ENCODE data around the gene SH3BP2. TPM values are rescaled to one million over a fixed set of nuclear protein-coding genes. Genes with fewer than 3 reads are reported as not detected.

The SH3BP2 gene
- total and polyA plus RNA-seq, 8 donors, result 34.9 to 113 (median 52.4) TPM

DNA sequence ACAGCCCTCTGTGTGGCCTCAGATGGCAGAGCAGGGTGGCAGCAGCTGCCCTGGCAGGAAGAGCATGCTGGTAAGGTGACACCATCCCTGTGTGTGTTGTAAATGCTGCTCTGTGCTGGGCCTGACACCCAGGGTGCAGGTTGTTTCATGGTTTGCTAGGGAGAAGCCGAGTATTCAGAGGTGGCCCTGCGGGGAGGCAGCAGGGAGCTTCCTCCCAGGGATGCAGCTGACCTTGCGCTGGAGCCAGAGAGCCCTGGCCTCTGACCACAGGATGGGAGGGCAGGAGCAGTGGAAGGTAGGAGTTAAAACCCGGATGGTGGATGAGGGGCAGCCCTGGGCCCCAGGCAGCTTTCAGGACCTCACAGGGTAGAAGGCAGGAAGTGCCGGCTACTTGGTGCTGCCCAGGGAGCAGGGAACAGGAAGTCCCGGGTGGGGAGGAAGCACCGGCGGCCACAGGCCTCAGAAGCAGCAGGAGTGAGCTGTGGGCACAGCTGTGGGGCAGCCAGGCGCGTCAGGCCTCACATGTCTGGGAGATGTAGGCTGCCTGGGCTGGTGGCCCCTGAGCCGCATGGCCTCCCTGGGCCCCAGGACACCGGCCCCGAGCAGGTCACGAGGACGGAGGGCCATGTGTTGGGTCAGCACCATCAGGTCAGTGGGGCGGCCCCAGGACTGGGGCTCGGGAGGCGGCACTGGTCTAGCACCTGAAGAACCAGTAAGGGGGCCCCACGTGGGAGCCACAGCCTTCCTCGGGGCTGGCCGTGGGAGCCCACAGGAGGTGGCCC lies 19.1 kb downstream of the SH3BP2 start:
- Histone ChIP-seq H3K4me1 (peaks cover 24 to 97% of the 10 kb centered on the region in 2 donors), H3K36me3 (peaks cover 0 to 42% of the 10 kb centered on the region in 2 donors), H3K27me3 (no peaks in the 10 kb centered on the region), H3K4me3 (peak overlapping the region; percentile 27 to 61), H3K9me3 (no peaks in the 10 kb centered on the region), H3K27ac (peak overlapping the region; percentile 64 to 92)
- peak in 2 of 4 donors; percentile 88 to 96 for DNase-seq
- intact Hi-C loops (cut with DNase I), result no loop called here
- peak; percentile 75 for ATAC-seq
- TF ChIP-seq, protein P1, sequence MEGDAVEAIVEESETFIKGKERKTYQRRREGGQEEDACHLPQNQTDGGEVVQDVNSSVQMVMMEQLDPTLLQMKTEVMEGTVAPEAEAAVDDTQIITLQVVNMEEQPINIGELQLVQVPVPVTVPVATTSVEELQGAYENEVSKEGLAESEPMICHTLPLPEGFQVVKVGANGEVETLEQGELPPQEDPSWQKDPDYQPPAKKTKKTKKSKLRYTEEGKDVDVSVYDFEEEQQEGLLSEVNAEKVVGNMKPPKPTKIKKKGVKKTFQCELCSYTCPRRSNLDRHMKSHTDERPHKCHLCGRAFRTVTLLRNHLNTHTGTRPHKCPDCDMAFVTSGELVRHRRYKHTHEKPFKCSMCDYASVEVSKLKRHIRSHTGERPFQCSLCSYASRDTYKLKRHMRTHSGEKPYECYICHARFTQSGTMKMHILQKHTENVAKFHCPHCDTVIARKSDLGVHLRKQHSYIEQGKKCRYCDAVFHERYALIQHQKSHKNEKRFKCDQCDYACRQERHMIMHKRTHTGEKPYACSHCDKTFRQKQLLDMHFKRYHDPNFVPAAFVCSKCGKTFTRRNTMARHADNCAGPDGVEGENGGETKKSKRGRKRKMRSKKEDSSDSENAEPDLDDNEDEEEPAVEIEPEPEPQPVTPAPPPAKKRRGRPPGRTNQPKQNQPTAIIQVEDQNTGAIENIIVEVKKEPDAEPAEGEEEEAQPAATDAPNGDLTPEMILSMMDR (IDR thresholded peaks at IDR 0.05), result no peak

DNA sequence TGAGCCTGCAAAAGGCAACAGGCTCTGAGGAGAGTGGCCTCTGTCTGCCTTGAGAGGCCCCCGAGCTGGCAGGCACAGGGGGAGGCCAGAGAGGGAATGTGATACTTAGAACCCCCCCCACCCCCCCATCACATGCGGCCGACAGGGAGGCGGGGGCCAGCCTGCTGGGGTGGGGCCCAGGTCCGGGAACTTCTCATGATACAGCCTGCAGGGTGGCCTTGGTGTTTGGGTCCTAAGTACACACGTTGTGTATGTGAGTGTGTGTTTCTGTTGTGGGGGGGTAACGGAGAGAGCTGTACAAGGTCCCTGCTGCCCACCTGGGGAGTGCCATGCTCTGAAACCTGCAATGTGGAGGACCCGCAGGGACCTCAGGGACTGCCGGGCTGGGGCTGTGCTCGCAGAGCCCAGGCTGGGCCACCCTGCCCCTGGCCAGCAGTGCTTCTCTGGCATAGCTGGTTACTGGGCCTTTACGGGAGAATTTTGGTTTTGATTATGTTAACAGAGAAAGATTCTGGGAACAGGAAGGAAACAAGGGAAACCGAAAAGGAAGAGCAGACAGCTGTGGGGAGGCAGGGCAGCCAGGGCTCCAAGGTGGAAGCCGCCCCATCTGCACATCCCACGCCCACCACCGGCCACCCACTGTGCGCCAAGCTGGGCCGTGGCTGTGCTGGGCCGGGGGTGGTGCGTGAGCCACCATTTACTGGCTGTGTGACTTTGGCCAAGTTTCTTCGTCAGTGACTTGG lies 19.9 kb downstream of the SH3BP2 start:
- peaks cover 23 to 97% of the 10 kb centered on the region in 2 donors for H3K4me1 ChIP-seq
- peak overlapping the region; percentile 64 to 92 for H3K27ac ChIP-seq
- DNase-seq, result no peak
- no peaks in the 10 kb centered on the region for H3K9me3 ChIP-seq
- no peak for ATAC-seq
- peak overlapping the region; percentile 27 to 61 for H3K4me3 ChIP-seq
- intact Hi-C loops (cut with DNase I), result no loop called here
- H3K36me3 ChIP-seq, result peaks cover 0 to 37% of the 10 kb centered on the region in 2 donors
- TF ChIP-seq, protein P1 (IDR thresholded peaks at IDR 0.05), result no peak
- no peaks in the 10 kb centered on the region for H3K27me3 ChIP-seq

DNA sequence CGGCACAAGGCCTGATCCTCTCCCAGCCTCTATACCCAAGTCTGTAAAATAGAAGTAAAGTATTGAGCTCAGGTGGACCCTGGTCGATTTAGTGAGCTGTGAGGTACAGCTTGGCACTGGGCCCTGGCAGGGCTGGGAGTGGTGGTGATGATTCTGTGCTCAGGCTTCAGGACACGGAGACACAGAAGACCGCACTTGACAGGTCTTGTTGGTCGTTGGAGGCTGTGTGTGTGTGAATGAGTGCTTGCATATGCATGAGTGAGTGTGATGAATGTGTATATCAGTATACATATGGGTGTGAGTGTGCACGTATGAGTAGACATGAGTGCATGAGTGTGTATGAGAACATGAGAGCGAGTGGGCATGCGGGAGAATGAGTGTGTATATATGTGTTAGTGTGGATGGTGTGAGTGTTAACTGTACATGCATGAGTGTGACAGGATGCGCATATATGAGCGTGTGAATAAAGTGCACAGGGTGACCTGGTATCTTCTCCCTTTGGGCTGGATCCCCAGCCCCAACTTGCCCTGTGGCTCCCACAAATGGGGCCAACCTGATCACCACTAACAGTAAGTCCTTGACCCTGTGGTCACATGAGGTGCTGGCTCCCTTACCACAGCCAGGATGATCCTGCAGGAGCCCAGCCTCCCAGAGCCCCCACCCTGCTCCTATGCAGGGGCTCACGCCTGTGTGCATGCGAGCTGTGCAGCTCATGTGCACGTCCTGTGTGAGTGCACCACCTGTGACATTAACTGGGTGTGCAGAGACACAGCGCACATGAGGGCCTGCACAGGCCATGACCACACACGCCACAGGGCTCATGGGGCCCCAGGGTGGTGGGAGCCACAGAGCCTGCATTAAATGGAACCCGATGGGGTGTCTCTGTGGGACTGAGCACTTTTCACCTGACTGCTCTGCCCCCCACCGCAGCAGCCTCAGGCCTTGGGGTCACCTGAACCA lies 20.8 kb downstream of the SH3BP2 start:
- Histone ChIP-seq H3K9me3 (no peaks in the 10 kb centered on the region), H3K4me3 (peak overlapping the region; percentile 27 to 61), H3K36me3 (peaks cover 0 to 33% of the 10 kb centered on the region in 2 donors), H3K27ac (peak overlapping the region in 1 of 2 donors; percentile 92), H3K4me1 (peaks cover 23 to 95% of the 10 kb centered on the region in 2 donors), H3K27me3 (no peaks in the 10 kb centered on the region)
- intact Hi-C loops (cut with DNase I), result no loop called here
- TF ChIP-seq, protein P1 (IDR thresholded peaks at IDR 0.05), result no peak
- ATAC-seq (no peak), DNase-seq (no peak)

DNA sequence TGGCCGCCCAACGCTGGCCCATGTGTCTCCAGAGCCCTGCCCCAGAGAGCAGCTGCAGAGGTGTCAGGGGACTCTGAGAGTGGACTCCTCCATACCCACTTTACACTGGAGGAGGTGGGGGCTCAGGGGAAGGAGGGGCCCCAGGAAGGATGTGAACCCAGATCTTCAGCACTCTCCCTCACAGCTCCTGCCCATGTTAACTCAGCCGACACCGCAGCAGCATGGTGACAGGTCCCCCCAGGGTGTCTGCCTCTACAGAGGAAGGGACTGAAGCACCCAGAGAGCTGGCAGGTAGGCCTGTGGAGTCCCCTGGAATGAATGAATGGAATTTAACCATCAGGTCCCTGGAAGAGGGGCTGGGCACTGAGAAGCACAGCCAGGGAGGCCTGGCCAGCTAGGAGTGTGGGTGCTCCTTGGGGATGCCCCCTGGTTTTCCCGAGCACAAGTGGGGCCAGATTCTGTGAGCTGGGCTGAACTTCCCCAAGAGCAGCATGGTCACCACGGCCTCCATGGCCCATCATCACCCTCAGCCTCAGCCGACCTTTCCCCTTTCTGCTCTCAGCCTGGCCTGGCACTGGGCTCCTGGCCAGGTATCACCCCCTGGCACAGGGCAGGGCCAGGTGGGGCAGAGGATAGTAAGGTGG lies 21.9 kb downstream of the SH3BP2 start:
- no peaks in the 10 kb centered on the region for H3K27me3 ChIP-seq
- intact Hi-C loops (cut with DNase I), result no loop called here
- peaks cover 0 to 40% of the 10 kb centered on the region in 2 donors for H3K36me3 ChIP-seq
- ATAC-seq (no peak), DNase-seq (no peak)
- H3K4me3 ChIP-seq, result no peak overlapping the region
- H3K4me1 ChIP-seq, result peaks cover 19 to 96% of the 10 kb centered on the region in 2 donors
- H3K27ac ChIP-seq, result peak overlapping the region in 1 of 2 donors; percentile 13
- H3K9me3 ChIP-seq, result no peaks in the 10 kb centered on the region
- TF ChIP-seq, protein P1 (IDR thresholded peaks at IDR 0.05), result no peak
